Fibroblast of the aortic adventitia (primary cell): Measurements from ENCODE around the gene MCU. TPM values are rescaled to one million over a fixed set of nuclear protein-coding genes. Genes with fewer than 3 reads are reported as not detected.
A peak's percentile ranks its signal among the peaks of the same experiment; 100 is the strongest.
"Not testable (repeated sequence)": the region's sequence is repeated elsewhere in the genome, so short reads cannot be mapped to it uniquely, and the experiment has no call there.

ENCODE experiments used
- DNase-seq: peaks from one replicate; pipeline ENCODE4 v3.0.0-alpha.2; 2010; ENCODE audit warnings: low read depth
- H3K4me3 ChIP-seq: 2 replicates; pipeline ENCODE4 v1.5.1; 2011; ENCODE audit warnings: low read depth, mild to moderate bottlenecking, control low read depth, low read length, moderate library complexity
- total RNA-seq: library from RNA; depleted of rRNA; stranded (reverse); fragments of >200 nt; gene quantifications from 2 replicates; pipeline ENCODE4 v1.2.3, GENCODE V29; 2012; ENCODE audit warnings: low replicate concordance
- TF ChIP-seq, protein P1 (sequence below): IDR thresholded peaks from 2 replicates; pipeline ENCODE4 v1.5.1; 2011; ENCODE audit warnings: mild to moderate bottlenecking, low read length, control low read depth, inconsistent platforms; ENCODE audit not compliant: insufficient read depth

Gene MCU
- total RNA-seq, 1 donor: 32.5 TPM

DNA sequence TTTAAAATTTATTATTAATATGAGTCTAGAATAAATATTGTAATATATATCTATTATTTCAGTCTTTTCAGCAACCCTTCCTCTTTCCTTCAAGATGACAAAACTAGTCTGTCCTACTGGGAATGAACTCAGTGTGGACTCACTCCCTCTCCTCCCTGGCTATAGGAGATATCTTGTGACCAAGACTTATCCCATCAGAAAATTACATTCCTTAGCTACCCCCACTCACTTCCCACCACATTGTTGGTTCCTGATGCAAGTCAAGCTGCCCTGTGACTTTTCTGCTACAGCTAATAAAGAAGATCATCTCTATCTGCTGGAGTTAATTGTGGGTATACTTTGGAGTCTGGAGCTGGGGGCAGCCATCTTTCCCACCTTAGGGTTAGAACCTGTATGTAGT, 28.0 kb upstream of the MCU start:
- TF ChIP-seq, protein P1, sequence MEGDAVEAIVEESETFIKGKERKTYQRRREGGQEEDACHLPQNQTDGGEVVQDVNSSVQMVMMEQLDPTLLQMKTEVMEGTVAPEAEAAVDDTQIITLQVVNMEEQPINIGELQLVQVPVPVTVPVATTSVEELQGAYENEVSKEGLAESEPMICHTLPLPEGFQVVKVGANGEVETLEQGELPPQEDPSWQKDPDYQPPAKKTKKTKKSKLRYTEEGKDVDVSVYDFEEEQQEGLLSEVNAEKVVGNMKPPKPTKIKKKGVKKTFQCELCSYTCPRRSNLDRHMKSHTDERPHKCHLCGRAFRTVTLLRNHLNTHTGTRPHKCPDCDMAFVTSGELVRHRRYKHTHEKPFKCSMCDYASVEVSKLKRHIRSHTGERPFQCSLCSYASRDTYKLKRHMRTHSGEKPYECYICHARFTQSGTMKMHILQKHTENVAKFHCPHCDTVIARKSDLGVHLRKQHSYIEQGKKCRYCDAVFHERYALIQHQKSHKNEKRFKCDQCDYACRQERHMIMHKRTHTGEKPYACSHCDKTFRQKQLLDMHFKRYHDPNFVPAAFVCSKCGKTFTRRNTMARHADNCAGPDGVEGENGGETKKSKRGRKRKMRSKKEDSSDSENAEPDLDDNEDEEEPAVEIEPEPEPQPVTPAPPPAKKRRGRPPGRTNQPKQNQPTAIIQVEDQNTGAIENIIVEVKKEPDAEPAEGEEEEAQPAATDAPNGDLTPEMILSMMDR: no peak
- H3K4me3 ChIP-seq: no peak overlapping the region
- no peak for DNase-seq

DNA sequence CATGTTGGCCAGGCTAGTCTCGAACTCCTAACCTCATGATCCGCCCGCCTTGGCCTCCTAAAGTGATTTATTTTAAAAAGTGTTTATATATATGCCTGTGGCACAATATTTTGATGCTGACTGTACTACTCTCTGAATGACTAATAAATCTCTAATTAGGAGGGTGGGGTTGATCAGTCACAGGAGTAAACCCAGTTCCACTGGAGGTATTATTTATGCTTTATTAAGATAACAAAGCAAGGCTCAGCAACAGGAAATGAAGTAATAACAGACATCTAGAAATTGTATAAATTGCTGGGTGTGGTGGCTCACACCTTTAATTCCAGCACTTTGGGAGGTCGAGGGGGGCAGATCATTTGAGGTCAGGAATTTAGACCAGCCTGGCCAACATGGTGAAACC, 26.0 kb upstream of the MCU start:
- TF ChIP-seq, protein P1: no peak
- no peak overlapping the region for H3K4me3 ChIP-seq
- peak; percentile 32 for DNase-seq

DNA sequence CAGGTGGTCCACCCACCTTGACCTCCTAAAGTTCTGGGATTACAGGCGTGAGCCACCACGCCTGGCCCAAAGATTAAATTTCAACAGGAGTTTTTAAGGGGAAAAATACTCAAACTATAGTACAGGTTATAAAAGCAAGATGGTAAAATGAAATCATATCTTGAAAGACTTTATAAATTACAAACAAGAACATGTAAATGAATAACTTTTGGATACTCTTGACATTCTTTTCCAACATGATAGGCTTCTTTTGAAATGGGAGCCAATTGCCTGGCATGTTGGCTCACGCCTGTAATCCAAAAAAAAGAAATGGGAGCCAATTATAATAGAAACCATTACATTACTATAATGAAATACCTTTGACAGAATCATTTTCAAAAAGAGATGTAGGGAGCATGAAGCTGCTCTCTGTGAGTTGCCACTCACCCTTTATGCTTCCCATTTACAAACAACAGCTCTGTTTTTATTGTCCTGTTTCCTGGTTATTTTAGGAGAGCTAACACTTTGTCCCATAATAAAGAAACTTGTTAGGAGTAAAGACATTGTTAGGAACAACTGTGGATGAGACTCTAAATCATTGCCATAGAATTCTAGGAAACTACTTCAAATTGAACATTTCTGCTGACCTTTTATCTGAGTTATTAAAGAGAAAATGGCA, 24.6 kb upstream of the MCU start:
- TF ChIP-seq, protein P1: no peak
- no peak for DNase-seq
- H3K4me3 ChIP-seq: no peak overlapping the region

DNA sequence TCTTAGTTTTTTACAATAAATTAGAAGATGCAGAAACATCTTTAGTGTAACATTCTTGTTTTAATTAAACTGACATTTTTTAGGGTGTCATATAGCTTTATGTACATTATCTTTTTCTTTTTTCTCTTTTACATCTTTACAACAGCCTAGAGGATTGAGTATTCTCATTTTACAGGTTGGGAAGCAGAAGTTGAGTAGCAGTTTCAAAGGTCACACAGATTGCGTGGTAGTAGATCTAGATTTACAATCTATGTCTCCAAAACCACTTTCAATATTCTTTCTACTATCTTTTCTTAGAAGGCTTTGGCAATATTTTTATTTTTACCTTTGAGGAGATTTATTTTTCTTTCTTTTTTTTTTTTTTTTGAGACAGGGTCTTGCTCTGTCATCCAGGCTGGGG, 18.7 kb upstream of the MCU start:
- H3K4me3 ChIP-seq: no peak overlapping the region
- TF ChIP-seq, protein P1: no peak
- DNase-seq: no peak

DNA sequence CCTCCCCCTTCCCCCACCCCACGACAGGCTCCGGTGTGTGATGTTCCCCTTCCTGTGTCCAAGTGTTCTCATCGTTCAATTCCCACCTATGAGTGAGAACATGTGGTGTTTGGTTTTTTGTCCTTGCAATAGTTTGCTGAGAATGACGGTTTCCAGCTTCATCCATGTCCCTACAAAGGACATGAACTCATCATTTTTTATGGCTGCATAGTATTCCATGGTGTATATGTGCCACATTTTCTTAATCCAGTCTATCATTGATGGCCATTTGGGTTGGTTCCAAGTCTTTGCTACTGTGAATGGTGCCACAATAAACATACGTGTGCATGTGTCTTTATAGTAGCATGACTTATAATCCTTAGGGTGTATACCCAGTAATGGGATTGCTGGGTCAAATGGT, 17.8 kb upstream of the MCU start:
- H3K4me3 ChIP-seq, DNase-seq: not testable (repeated sequence)

DNA sequence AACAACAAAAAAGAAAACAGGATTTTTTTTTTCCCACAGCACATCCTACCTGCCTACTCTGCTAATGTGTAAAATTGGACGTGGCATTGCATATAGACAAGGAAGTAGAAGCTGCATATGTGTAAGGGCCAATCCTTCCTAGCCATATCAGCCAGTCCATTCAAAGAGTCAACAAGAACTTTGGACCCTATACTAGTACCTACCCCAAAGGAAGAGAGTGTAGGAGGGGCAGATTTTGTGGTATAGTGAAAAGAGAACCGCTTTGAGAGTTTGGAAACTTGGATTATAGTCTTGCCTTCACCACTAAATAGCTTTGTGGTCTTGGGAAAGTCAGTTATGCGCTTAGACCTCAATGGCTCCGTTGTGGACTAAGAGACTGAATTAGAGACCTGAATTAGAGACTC, 12.1 kb upstream of the MCU start:
- no peak overlapping the region for H3K4me3 ChIP-seq
- no peak for DNase-seq

DNA sequence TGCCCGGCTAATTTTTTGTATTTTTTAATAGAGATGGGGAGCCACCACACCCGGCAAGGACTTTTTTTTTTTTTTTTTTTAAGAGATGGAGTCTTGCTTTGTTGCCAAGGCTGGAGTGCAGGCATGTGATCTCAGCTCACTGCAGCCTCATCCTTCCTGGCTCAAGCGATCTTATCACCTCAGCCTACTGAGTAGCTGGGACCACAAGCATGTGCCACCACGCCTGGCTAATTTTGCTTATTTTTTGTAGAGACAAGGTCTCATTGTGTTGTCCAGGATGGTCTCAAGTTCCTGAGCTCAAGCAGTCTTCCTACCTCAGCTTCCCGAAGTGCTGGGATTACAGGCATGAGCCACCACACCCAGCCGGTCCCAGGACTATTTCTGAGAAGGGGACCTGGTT, 9.3 kb upstream of the MCU start:
- DNase-seq: no peak
- TF ChIP-seq, protein P1: no peak

More for the DNA sequence above, 12.1 kb upstream of the MCU start:
- TF ChIP-seq, protein P1: no peak

More for the DNA sequence above, 9.3 kb upstream of the MCU start:
- H3K4me3 ChIP-seq: no peak overlapping the region
